Activated T-cell treated with anti-CD3 and anti-CD28 coated beads, Interleukin-2, amount 50 U/mL, for 48 hours (primary cell): ENCODE measurements around the gene ORC5.
"Not testable (repeated sequence)": the region's sequence is repeated elsewhere in the genome, so short reads cannot be mapped to it uniquely, and the experiment has no call there.

Experiments used
- DNase-seq, 2 experiments: peaks; one replicate each; pipeline ENCODE4 v3.0.0-alpha.2; 2020

Gene ORC5

DNA sequence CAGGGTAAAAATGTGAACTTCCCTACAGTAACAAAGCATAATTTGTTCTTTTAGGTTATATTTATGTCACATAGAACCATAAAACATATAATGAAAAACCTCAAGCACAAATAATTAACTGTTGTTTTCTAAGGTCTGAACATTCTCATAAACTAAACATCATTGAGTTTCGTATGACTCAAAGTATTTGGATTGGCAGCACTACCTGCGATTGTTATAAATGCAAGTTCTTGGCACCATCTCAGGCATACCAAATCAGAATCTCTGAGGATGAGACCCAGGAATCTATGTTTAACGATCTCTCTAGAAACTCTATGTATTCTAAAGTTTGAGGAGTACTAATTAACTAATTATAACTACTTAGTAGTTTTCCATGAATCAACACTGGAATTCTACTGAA is 22.5 kb downstream of the ORC5 start:
- no peak for DNase-seq

DNA sequence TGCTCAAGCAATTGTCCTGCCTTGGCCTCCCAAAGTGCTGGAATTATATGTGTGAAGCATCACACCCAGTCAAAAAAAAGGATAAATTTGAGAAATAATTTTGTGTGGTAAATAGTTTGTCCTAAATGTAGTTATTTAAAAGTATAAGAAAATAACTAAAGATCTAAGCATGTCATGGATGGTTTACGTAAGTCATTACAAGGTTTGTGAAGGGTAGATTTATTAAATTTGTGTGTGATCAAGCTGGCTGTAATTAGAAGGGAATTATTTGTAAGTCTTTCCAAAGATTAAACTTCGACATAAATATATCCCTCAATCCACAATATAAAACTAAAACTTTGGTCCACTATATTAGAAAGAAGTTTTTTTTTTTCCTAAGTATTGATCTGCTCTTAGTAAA is 28.6 kb downstream of the ORC5 start:
- no peak for DNase-seq

DNA sequence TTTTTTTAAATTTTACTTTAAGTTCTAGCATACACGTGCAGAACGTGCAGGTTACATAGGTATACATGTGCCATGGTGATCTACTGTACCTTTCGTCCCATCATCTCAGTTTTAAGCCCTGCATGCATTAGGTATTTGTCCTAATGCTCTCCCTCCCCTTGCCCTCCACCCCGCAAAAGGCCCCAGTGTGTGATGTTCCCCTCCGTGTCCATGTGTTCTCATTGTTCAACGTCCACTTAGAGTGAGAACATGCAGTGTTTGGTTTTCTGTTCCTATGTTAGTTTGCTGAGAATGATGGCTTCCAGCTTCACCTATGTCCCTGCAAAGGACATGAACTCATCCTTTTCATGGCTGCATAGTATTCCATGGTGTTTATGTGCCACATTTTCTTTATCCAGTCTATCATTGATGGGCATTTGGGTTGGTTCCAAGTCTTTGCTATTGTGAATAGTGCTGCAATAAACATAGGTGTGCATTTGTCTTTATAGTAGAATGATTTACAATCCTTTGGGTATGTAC is 30.2 kb downstream of the ORC5 start:
- not testable (repeated sequence) for DNase-seq

DNA sequence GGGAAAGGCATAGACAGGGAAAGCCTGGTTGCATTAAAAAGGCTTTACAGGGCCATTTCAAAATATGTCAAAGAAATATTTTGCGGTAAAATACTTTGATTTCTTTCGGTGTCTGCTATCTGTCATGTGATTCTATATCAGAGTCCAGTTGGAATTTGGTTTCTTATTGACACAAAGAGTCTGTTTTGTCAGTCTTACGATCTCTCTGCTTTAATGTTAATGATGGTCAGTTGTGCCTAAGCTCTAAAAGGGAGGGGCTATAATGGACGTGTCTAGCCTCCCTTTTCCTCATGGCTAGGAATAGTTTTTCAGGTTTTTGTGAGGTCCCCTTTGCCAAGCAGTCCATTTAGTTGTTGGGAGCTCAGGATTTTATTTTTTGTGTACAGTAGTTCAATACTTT is 31.5 kb downstream of the ORC5 start:
- DNase-seq, result no peak

DNA sequence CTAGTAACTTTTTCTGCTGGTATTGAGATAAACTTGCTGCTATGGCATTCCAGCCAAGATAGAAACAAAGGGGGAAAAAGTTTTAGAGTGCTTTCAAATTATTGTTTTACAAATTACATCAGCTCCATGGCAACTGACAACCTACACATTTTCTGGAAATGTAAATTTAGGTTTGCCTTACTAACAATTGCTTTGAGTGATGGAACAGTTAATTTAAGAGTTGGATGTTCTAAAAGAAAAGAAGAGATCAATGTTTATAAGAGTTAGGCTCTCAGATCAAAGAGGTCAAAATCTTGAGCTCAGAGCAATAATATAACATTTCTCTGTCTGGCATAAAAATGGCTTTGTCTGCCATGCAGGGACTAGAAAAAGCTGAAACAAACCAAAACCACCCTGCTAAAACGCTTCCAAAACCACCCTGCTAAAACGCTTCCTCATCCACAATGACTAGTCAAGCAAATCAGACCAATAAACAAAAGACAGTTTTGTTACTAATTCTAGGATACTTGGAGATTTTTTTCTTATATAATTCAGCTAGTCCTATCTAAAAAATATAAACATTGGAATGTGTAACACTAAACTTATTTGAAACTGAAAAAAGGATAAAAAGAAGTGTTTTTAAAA is 32.3 kb downstream of the ORC5 start:
- DNase-seq, result no peak

DNA sequence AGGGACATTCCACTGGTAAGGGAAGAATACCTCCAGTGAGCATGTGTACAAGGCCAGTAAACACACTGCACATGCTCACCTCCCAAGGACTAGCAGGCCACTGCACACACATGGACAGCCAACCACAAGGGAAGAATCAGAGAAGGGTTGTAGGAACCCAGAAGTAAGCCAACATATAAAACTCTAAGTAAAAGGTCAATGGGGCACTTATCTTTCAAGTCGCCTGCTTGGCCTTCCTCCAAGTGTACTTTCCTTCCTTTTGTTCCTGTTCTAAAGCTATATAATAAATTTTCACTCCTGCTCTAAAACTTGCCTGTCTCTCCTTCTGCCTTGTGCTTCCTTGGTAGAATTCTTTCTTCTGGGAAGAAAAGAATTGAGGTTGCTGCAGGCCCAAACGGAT is 33.0 kb downstream of the ORC5 start:
- no peak for DNase-seq

DNA sequence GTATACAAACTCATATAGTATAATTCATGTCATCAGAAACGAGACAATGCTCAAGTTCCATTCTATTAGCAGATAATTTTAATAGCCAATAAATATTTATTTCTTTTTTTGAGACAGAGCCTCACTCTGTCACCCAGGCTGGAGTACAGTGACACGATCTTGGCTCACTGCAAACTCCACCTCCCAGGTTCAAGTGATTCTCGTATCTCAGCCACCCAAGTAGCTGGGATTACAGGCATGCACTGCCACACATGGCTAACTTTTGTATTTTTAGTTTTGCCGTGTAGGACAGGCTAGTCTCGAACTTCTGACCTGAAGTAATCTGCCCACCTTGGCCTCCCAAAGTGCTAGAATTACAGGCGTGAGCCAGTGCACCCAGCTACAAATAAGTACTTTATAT is 45.7 kb downstream of the ORC5 start:
- DNase-seq, result no peak

DNA sequence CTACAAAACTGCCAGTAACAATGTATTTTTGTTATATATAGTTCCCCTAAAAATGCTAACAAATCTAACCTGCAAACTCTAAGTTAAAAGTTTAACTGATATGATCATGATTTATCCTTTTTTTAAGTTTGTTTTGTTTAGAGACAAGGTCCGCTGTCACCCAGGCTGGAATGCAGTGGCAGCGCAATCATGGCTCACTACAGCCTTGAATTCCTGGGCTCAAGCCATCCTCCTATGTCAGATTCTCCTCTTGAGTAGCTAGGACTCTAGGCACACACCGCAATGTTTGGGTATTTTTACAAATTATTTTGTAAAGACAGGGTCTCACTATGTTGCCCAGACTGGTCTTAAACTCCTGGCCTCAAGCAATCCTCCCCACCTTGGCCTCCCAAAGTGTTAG is 46.6 kb downstream of the ORC5 start:
- no peak for DNase-seq

DNA sequence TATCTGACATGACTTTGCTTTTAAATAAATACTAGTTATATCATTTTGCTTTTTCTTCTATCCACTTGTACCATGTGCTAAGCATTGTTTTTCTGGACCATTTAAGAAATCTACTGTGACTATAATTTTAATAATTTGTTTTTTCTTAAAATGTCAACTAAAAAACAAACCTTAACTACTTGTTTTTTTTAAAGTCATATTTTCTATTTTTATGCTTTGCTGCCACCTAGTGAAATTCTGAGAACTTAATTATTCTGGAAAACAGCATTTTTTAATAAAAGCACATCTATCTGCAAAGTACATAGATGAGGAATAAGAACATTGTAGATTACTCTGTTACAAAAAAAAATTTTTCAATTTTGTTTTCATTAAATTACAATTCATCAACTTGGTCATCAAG is 47.4 kb downstream of the ORC5 start:
- no peak for DNase-seq

DNA sequence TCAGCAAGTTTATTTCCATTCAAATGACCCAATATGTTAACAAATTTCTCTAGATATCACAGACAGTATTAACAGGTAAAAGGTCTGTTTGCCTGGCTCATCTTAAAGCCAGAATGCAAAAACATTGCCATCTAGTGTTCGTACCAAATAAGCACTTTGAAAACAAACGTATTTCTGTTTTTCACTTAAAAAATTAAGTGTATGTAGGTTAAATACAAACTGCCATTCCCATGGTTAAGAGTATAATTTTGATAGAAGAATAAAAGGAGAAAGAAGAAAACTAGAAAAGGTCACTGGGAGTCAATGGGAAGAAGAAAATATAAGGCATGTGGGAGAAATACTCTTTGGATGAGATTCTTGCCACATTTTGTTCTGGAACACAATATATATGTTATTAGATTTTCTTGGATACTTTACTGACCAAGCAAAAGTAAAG is 51.0 kb downstream of the ORC5 start:
- DNase-seq, result no peak

DNA sequence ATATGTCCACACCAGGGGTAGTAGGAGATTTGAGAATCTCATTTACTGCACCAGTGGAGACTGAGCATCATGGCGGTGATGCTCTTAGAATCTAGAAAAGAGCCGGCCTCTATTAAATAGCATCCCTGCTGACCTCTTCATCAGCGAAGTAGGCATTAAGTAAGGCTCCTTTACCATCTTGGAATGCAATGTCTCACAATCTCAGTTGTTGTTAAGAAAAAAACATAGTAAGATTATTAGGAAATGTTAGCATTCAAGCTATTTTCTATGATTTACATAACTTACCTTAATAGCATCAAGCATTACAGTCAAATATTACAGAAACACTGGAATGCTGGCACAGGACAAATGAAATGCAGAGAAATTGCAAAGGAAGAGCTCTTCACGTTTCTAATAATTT is 54.5 kb downstream of the ORC5 start:
- DNase-seq, result no peak

DNA sequence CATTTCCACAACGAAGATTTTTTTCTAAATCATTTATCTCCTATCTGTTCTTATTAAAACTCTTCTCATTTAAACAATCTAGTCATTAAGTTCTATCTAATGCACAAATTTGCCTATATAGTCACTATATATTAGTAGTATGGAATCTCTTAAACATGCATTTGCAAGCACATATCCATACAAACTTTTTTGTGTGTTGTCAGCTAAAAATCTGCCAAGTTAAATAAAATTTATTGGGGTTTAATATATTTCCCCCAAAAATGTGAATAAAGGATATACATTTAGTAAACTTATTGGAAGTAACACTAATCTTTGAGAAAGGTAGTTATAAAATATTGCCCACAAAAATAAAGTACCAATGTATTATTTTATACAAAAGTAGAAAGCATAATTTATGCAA is 55.3 kb downstream of the ORC5 start:
- DNase-seq, result no peak

DNA sequence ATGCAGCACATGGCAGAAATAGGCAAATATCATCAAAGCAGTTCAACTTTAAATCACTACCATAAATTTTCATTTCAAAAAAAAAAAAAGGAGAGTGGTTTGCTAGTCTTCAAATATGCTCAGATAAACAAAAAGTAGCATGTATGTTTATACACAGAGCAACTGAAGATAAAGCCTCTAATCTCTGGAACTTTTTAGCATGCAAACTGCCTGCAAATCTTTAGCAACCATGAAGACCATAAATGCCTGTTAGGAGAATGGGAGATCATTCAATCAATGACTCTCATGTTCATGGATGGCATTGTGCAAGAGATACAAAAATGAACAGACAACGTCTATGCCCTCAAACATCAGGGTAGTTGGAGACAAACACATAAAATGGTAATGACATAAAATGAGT is 57.3 kb downstream of the ORC5 start:
- no peak for DNase-seq

DNA sequence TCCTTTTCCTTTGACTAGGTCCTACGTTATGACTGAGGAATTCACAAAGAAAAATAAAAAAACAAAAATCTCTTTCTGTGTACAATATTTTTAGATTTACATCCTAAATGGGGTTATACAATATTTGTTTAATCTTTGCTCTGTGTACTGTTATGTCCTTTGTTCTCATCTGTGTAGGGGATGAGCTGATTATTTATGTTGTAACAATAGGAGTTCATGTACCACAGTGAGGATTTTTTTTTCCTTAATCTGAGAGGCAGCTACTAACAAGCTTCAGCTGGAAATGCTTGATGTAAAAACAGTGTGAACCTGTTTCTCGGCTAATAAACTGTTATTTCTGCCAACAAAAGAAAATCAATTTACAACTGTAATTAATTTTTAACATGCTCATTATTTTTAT is 58.0 kb downstream of the ORC5 start:
- no peak for DNase-seq

DNA sequence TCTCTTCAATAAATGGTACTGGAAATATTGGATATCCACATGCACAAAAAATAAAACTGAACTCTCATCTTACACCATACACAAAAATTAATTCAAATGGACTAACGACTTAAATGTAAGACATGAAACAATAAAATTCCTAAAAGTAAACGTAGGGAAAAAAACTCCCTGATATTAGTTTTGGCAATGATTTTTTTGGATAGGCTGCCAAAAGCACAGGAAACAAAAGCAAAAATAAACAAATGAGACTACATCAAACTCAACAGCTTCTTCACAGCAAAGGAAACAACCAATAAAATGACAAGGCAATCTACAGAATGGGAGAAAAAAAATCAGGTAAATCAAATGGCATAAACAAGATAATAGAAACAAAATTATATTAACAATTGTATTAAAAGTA is 65.7 kb downstream of the ORC5 start:
- DNase-seq, result no peak

DNA sequence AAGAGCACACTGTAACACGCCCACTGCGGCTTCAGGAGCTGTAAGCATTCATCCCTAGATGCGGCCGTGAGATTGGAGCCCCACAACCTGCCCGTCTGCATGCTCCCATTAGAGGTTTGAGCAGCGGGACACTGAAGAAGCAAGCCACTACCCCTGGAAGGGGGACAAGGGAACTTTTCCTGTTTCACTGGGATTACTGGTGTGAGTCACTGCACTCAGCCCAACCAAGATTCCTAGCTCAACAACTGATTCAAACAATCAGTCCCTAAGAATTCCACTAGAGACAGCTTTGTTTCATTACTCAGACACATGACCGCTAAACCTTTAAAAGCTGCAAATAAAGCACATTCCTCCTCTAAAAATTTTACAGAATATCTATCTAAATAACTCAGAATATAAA is 69.8 kb downstream of the ORC5 start:
- no peak for DNase-seq

DNA sequence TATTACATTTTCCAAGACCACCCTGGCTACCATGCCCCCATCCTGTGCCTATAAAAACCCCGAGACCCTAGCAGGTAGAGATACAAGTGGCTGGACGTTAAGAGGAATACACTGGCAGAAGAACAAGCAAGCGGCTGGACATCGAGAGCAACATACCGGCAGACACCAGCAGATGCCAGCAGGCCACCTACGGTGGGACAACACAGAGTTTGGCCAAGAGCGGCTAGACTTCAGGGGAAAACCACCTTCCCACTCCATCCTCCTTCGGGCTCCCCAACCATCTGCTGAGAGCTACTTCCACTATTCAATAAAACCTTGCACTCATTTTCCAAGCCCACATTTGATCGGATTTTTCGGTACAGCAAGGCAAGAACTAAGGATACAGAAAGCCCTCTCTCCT is 70.3 kb downstream of the ORC5 start:
- DNase-seq, result no peak

DNA sequence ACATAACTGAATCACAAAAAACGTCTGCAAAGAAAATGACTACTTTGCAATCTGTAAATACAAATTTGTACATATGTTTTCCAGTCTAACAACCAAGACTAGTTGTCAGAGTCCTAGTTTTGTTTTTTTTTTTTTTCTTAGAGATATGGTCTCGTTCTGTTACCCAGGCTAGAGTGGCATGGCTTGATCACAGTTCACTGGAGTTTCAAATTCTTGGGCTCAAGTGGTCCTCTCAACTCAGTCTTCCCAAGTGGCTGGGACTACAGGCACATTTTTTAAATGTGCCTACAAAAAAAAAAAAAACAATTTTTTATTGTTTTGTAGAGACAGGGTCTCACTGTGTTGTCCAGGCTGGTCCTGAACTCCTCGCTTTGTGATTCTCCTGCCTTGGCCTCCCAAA is 70.8 kb downstream of the ORC5 start:
- no peak for DNase-seq

DNA sequence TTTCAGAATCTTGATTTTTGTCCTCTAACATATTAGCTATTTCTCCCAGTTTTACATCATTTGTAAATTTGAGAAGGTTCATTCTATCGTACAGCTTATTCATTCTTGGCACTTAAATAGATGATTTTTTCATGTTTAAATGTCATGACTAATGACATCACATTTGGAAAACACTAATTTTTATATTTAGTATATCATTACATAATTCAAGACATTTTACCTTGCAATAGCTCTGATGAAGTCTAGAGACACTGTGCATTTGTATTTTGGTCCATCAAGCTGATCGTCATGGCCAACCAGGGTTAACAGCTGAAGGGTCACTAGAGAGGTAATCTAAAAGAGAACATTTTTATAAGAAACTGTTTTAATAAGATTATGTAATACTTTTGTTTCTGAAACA is 71.3 kb downstream of the ORC5 start:
- no peak for DNase-seq

DNA sequence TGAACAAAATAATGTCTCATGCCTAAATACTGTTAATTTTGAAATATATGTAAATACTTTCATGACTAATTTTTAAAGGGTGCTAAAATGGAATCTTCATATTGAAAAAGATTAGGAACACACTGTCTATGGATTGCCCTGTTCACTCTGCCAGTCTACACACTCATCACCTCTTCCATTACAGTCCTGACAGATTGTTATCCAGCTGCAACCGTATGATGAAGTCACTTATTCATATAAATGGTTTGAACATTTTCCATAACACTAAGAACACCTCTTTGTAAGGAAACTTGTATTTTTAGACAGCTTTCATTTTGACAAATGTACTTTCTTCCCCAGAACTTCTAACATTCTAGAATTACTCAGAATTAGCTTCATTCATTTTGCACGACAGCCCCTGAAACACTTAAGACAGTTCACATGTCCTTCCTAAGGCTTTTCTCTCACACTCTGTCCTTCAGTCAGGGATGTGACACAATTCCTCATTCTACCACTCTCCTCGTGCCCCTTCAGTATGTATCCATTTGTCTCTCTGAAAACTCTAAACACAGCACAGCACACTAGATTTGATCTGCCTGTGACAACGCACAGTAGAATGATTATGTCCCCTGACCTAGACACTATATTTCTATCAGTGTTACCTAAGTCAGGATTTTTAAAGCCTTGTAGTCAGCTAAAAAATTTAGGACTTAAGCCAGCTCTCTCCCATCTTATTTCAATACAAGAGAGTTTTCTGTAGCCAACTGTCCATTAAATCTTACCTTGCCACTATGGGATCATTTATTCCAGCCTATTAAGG is 71.9 kb downstream of the ORC5 start:
- peak; percentile 20 to 21 for DNase-seq

DNA sequence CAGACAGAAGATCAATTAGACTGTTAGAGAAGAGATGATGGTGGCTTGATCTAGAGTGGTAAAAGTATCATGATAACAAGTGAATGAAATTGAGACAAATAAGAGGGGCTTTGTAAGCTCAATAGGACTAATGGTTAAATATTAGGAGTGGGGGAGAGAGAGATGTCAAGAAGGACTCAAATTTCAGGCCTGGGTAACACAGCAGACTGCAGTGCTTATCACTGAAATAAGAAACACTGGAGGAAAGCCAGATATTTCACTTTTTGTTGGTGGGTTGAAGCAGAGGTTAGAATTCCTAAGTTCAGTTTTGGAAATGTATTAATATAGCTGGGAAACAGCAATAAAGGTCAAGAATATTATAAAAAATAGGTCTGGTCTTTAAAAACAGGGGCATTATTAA is 74.6 kb downstream of the ORC5 start:
- no peak for DNase-seq

DNA sequence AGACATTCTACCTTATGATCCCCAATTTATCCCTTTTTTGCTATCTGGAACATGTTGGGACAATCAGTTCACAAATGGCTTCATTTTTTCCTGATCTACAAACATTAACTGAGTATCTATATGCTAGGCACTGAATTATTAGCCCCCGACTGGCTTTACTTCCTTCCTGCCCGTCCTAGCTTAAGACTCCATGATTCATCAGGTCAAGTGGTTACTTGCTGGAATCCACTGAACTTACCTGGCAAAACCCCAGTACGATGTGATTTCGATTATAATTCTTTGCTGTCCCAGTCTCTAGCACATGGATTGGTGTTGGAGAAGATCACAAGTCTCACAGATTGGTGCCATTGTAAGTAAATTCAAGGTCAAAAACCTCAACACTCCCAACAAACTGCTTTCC is 77.1 kb downstream of the ORC5 start:
- DNase-seq, result no peak

DNA sequence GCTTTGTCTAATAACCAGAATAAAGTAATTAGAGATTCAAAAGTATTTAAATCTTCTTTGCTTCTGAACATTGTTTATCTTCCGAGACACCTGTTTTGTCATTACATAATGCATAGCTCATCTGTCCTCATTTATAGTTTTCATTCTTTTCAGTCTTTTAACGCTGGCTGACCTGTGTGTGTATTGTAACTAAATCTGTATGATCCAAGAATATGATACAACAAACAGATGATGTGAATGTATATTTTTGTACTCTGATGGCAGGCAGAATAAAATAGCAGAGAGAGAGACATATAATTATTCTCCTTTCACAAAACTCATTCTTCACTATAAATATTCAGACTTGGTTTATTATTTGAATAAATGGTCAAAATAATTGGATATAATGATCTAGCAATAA is 80.6 kb downstream of the ORC5 start:
- DNase-seq, result no peak

DNA sequence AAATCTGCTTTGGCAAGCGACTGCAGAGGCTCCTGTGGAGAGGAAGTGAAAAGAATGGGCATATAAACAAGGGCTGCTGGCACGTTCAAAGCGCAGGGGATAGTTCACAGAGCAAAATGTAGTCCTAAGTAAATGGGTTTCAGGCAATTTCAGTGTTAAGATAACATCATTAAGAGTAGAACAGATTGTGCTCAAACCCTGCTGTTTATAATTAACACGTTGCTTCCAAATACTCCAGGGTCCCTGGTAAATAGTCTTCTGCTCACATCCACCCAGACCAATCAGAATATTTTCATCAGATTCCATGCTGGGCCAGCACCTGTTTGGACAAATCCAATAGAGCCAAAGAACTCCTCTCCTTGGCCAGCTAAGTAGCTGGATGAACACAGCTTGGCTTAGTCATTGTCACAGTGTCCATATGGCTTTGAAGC is 81.4 kb downstream of the ORC5 start:
- no peak for DNase-seq
